ENCODE data around the gene ATP2B2. TPM values are rescaled to one million over a fixed set of nuclear protein-coding genes. Genes with fewer than 3 reads are reported as not detected.

Gene ATP2B2
- total and polyA plus RNA-seq, 2 donors (not counting 1 experiment from before 2014, with no cell fraction given): not detected

GRCh38 chr3:10459954-10460754 lies 45.2 kb downstream of the ATP2B2 start:
- WGBS (ENCODE audit: insufficient coverage): 47% methylated on average over 4 of the region's 5 CpGs
- Mint-ChIP-seq H3K4me1 (peaks cover 28% of the 10 kb centered on the region), H3K9me3 (ENCODE audit: insufficient read depth) (no peaks in the 10 kb centered on the region), H3K4me3 (no peak overlapping the region), H3K27ac (no peak overlapping the region), H3K27me3 (peaks cover 6% of the 10 kb centered on the region)
- Histone ChIP-seq H3K9ac (ENCODE audit: low read length) (no peak overlapping the region), H3K79me2 (ENCODE audit: control insufficient read depth, insufficient read depth, low read length) (no peaks in the 10 kb centered on the region), H4K20me1 (ENCODE audit: control insufficient read depth, insufficient read depth, low read length, poor library complexity, severe bottlenecking) (no peaks in the 10 kb centered on the region), H3K9me3 (ENCODE audit: control extremely low read depth in 1 of 3, control insufficient read depth in 2 of 3, insufficient read depth in 1 of 3, low read length in 2 of 3) (peaks cover 0 to 7% (median 0%) of the 10 kb centered on the region in 3 donors), H3K27me3 (replicated peaks in 1 of 4; ENCODE audit: control extremely low read depth in 1 of 4, control insufficient read depth in 3 of 4, insufficient read depth in 4 of 4, low read length in 3 of 4) (peaks cover 0 to 13% (median 0%) of the 10 kb centered on the region in 4 experiments), H3K4me3 (ENCODE audit: control extremely low read depth in 1 of 5, extremely low read depth in 1 of 5, insufficient read depth in 1 of 5, low read depth in 2 of 5, low read length in 4 of 5) (no peak overlapping the region), H2AFZ (ENCODE audit: insufficient read depth, low read depth, low read length, poor library complexity, severe bottlenecking) (no peak overlapping the region), H3K4me2 (replicated peaks; ENCODE audit: low read depth, low read length, poor library complexity, severe bottlenecking) (no peak overlapping the region), H3K36me3 (replicated peaks in 1 of 2; ENCODE audit: control extremely low read depth in 1 of 2, control insufficient read depth in 1 of 2, extremely low read depth in 1 of 2, insufficient read depth in 2 of 2, low read length in 1 of 2) (no peaks in the 10 kb centered on the region), H3K4me1 (ENCODE audit: control insufficient read depth in 2 of 2, insufficient read depth in 2 of 2, low read length in 2 of 2) (peaks cover 17 to 26% of the 10 kb centered on the region in 2 donors), H3K27ac (ENCODE audit: low read length in 2 of 2) (no peak overlapping the region)
- no peak for TF ChIP-seq EZH2 (IDR thresholded peaks at IDR 0.05; ENCODE audit: borderline replicate concordance, insufficient read depth, low read depth, low read length, poor library complexity, severe bottlenecking)
- TF ChIP-seq, protein P1, sequence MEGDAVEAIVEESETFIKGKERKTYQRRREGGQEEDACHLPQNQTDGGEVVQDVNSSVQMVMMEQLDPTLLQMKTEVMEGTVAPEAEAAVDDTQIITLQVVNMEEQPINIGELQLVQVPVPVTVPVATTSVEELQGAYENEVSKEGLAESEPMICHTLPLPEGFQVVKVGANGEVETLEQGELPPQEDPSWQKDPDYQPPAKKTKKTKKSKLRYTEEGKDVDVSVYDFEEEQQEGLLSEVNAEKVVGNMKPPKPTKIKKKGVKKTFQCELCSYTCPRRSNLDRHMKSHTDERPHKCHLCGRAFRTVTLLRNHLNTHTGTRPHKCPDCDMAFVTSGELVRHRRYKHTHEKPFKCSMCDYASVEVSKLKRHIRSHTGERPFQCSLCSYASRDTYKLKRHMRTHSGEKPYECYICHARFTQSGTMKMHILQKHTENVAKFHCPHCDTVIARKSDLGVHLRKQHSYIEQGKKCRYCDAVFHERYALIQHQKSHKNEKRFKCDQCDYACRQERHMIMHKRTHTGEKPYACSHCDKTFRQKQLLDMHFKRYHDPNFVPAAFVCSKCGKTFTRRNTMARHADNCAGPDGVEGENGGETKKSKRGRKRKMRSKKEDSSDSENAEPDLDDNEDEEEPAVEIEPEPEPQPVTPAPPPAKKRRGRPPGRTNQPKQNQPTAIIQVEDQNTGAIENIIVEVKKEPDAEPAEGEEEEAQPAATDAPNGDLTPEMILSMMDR (IDR thresholded peaks at IDR 0.05): no peak
- POLR2A ChIA-PET: no interaction called here
- DNase-seq (peak; percentile 62), ATAC-seq (ENCODE audit: low read depth) (peak; percentile 81)
- intact Hi-C loops (cut with micrococcal nuclease): no loop called here
- CTCF ChIA-PET: interaction anchor here (0.5 kb wide), 1 partner anchor 162 kb away, joined by 5 read pairs; no protein-coding TSS in a partner anchor

DNA sequence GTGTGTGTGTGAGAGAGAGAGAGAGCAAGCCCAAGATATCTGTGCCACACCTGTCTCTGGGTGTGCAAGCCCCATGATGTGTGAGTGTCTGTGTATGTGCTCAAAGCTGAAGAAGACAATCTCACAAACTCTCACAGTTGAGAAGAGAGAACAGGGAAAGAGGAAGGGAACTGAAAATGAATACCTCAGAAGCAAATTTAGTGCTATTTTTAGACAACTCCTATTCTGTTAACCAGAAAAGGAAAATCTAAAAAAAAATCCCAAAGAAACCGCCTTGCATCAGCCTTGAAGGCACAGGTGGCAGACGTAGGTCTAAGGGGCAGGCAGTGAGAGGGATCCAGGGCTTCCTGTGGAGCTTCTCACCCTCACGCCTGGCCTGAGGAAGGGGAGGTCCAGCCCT lies 47.8 kb downstream of the ATP2B2 start:
- Histone ChIP-seq H3K9me3 (ENCODE audit: control extremely low read depth in 1 of 3, control insufficient read depth in 2 of 3, insufficient read depth in 1 of 3, low read length in 2 of 3) (peaks cover 0 to 7% (median 0%) of the 10 kb centered on the region in 3 donors), H3K36me3 (replicated peaks in 1 of 2; ENCODE audit: control extremely low read depth in 1 of 2, control insufficient read depth in 1 of 2, extremely low read depth in 1 of 2, insufficient read depth in 2 of 2, low read length in 1 of 2) (no peaks in the 10 kb centered on the region), H3K4me2 (replicated peaks; ENCODE audit: low read depth, low read length, poor library complexity, severe bottlenecking) (peak overlapping the region; percentile 17), H2AFZ (ENCODE audit: insufficient read depth, low read depth, low read length, poor library complexity, severe bottlenecking) (no peak overlapping the region), H3K79me2 (ENCODE audit: control insufficient read depth, insufficient read depth, low read length) (no peaks in the 10 kb centered on the region), H4K20me1 (ENCODE audit: control insufficient read depth, insufficient read depth, low read length, poor library complexity, severe bottlenecking) (no peaks in the 10 kb centered on the region), H3K4me3 (ENCODE audit: control extremely low read depth in 1 of 5, extremely low read depth in 1 of 5, insufficient read depth in 1 of 5, low read depth in 2 of 5, low read length in 4 of 5) (no peak overlapping the region), H3K27ac (ENCODE audit: low read length in 2 of 2) (no peak overlapping the region), H3K4me1 (ENCODE audit: control insufficient read depth in 2 of 2, insufficient read depth in 2 of 2, low read length in 2 of 2) (peaks cover 17 to 20% of the 10 kb centered on the region in 2 donors), H3K27me3 (replicated peaks in 1 of 4; ENCODE audit: control extremely low read depth in 1 of 4, control insufficient read depth in 3 of 4, insufficient read depth in 4 of 4, low read length in 3 of 4) (no peaks in the 10 kb centered on the region), H3K9ac (ENCODE audit: low read length) (no peak overlapping the region)
- ChIA-PET CTCF (no interaction called here), POLR2A (no interaction called here)
- no peak for DNase-seq
- Mint-ChIP-seq H3K4me3 (peak overlapping the region; percentile 14), H3K27me3 (peaks cover under 1% of the 10 kb centered on the region), H3K27ac (no peak overlapping the region), H3K4me1 (peaks cover 23% of the 10 kb centered on the region), H3K9me3 (ENCODE audit: insufficient read depth) (no peaks in the 10 kb centered on the region)
- WGBS (ENCODE audit: insufficient coverage): 0% methylated on average over 2 of the region's 3 CpGs
- TF ChIP-seq, protein P1 (IDR thresholded peaks at IDR 0.05): no peak
- no peak for TF ChIP-seq EZH2 (IDR thresholded peaks at IDR 0.05; ENCODE audit: borderline replicate concordance, insufficient read depth, low read depth, low read length, poor library complexity, severe bottlenecking)
- no peak for ATAC-seq (ENCODE audit: low read depth)
- intact Hi-C loops (cut with micrococcal nuclease): loop anchor here (2.0 kb wide), 1 partner anchor 113 kb away; no protein-coding TSS in a partner anchor

All from B cell (primary cell).